HTERT RPE-1 (cell line): ENCODE data around the gene SHISA2.
"Not testable (repeated sequence)": the region's sequence is repeated elsewhere in the genome, so short reads cannot be mapped to it uniquely, and the experiment has no call there.

Experiments used
- in situ Hi-C: fragments of 300-500 bp; cut with MboI; formaldehyde crosslinking; loops from 4 replicates; pipeline ENCODE4 v1.14.3; 2020; ENCODE audit warnings: low sequenced_read_pairs

SHISA2 gene

DNA sequence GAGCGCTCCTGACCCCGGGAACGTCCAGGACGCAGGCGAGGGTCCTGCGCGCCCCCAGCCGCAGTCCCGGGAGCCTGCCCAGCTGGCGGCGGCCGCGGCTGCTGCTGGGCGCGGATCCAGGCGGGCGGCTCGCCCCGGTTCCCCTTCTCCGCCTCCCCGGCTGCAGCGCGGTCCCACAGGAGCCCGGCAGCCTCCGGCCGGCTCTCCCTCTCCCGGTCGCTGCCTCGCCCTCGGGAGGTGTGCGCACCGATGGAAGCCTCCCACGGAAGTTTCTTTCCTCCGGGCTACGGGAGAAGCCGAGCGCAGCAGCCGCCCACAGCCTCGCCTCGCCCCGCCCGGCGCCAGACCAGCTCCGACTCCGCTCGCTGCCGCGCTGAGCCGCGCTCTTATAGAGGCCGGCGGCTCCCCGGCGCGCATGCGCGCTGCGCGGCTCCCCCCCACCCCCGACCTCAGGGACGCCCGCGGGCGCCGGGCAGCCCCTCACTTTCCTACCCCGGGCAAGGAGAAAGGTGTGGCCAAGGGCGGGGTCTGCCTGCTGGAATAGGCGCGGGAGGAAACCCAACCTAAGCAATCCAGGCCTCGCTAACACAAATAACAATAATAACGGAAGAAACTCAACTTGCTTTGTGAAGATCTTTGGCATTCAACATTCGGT lies at the start of gene SHISA2:
Gene SHISA2, minus strand, starts transcription at position 360 of the 655 bp plus-strand sequence. CDS start 1,041 bp downstream, outside the sequence.
- in situ Hi-C loops: no loop called here

DNA sequence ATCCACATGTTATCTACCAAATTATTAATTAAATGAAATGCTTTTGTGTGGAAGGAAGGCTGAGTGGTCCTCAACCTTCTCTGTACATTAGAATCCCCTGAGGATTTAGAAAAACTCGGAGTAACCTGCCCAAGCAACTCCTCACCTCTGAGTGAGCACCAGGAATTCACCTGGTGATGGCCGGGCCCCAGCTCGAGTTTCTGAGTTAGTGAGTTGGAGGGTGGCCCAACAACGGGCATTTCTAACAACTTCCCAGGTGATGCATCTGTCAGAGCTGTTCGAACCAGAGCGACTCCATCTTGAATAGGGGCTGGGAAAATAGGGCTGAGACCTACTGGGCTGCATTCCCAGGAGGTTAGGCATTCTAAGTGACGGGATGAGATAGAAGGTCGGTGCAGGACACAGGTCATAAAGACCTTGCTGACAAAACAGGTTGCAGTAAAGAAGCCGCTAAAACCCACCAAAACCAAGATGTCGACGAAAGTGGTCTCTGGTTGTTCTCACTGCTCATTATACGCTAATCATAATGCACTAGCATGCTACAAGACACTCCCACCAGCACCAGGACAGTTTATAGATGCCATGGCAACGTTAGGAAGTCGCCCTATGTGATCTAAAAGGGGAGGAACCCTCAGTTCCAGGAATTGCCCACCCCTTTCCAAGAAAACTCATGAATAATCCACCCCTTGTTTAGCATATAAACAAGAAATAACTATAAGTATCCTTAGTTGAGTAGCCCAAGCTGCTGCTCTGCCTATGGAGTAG lies 44.2 kb upstream of the SHISA2 start:
- in situ Hi-C loops: no loop called here

DNA sequence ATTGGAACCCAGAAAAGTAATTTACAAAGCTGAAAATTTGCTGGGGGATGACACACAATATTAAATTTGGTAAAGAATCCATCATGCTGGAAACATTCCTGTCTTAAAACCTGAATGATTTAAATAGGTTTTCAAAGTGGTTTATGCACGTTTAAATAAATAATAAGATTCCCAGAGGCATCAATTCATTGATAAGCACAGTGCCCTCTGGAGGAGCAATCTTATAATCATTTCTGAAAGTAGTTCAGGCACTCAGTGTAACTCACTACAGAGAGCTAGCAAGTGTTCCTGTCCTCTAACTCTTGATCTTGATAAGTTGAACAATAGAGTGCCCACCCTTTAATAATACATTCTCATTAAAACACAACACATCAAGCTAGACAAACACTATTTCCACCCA lies 43.5 kb upstream of the SHISA2 start:
- in situ Hi-C loops: no loop called here

DNA sequence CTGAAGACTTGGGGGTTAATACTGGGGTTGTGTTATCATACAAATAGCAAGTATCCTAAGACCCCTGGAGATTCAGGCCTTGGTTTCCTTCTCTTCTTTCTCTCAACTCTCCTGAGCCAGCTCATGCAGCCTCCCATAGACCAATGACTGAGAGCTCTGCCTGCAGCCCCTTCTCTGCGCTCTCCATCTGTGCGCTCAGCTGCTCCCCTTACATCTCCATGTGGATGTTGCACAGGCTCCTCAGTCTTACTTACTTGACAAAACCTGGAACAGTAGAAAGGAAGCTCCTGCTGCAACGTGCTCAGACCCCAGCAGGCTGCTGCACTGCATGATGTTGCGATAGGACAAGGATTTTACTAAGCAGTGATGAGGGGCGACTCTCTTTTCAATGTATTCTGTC lies 25.0 kb upstream of the SHISA2 start:
- in situ Hi-C loops: not testable (repeated sequence)

DNA sequence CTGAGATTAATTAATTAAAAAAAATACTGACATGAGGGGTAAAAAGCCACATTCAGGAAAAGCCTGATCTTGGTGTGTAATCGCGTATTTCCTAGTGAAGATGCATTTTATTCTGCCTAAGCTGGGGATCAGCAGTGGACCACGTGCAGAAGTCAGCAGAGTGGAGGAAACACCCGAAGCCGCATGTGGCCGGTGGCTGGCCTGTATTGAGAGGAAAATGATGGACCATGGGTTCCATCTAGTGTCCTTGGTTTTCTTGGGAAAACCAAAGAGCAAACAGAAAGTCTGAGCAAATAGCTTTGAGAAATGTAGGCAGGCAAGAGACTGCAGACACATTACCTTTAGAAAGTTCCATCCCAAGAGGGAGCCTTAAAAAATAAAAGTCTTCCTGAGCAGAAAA lies 23.7 kb upstream of the SHISA2 start:
- in situ Hi-C loops: no loop called here

DNA sequence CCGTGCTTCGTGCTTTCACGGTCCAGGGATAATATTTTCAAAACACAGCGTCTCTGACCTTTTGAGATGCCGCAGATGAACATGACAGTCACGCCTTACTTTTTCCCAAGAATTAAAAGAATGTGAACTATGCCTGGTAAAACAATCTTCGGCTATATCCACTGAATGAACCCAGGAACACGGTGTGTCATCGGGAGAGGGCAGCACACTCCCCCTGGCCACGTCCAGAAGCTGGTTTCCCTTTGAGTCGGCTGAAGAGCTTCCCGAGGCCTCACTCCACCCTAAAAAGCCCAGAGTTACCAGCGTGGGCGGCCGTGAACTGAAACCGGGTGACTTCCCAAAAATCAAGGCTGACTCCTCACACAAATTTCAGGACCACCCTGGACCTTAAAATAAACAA lies 22.9 kb upstream of the SHISA2 start:
- in situ Hi-C loops: no loop called here

DNA sequence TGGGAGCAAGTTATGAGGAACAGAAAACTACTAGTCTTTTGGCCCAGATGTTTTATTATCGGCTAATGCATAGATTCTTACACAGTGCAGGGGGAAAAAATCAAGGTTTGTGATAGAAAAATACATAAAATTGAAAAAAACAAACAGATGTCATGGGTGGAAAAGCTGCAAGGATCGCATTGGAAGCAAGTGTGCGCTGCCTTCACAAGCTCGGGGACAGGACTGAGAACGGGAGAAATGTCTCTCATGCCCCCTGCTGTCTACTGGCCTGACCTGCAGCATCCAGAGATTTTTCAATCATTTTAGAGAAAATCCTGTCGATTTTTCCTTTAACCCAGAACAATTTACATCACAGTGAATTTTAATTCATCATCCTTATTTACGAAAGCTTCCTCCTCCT lies 20.5 kb upstream of the SHISA2 start:
- in situ Hi-C loops: not testable (repeated sequence)

DNA sequence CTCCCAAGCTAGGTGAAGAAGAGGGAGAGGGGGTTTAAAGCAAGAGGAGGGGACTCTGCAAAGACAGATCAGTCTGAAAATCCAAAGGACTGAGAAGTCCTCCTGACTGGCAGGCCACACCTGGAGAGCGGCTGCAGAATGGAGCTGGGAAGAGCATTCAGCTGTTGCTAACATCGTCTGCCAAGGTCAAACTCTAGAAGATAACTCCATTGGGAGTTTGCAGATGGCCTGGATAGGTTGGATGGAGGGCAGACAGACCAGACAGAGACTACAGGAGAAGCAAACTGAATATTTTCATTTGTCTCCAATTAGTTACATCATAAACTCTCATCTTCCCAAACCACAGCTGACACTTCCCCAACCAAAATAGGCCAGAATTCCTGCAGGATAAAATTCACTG lies 19.9 kb upstream of the SHISA2 start:
- in situ Hi-C loops: no loop called here

DNA sequence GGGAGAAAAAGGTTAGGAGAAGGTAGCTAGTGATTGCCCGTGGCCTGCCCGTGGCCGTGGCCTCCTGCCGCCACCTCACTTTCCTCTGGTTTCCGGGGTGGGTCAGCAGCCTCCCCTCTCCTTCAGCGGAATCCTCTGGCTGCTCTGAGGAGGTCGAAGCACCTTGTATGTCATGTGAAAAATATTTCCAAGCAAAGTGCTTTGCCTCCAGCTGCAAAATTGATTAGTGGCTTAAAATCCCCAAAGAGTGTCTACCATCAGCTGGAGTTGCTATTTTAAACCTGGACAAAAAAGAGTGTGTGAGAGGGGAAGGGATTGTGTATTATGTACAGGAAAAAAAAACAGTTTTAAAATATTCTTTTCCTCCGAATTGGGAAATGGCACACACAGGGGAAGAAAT lies 17.8 kb upstream of the SHISA2 start:
- in situ Hi-C loops: not testable (repeated sequence)

DNA sequence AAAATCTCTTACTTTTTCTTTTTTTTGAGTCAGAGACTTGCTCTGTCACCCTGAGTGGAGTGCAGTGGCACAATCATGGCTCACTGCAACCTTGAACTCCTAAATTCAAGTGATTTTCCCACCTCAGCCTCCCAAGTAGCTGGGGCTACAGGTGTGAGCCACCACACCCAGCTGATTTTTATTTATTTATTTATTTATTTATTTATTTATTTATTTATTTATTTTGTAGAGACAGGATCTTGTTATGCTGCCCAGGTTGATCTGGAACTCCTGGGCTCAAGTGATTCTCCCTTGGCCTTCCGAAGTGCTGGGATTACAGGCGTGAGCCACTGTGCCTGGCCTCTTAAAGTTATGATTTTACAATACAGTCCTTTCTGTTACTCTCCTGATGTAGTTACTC lies 16.6 kb upstream of the SHISA2 start:
- in situ Hi-C loops: not testable (repeated sequence)

DNA sequence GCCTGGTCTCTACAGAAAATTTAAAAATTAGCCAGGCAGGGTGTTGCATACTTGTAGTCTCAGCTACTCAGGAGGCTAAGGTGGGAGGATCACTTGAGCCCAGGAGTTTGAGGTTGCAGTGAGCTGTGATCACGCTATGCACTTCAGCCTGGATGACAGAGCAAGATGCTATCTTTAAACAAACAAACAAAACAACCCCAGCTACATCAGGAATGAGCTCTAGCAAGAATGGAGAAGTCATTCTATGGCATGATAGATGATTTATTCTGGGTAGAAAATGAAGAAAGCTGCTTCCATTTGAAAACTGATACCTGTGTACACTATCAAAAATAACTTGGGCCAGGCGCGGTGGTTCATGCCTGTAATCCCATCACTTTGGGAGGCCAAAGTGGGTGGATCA lies 15.8 kb upstream of the SHISA2 start:
- in situ Hi-C loops: no loop called here

DNA sequence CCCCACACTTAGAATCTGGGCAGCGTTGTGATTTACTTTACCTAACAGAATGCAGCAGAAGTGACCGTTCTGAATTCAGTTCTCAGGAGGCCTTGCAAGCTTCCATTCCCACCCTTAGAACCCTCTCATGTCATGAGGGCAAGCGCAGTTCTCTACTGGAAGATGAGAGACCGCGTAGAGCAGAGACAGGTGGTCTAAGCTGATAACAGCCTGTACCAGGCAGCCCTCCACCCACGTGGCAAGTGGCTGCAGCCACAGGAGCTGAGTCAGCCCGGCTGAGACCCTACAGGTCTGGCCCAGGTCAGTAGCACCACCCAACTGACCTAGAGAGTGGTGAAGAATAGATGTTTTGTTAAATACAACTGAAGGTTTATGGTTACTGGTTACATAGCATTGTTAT lies 14.7 kb upstream of the SHISA2 start:
- in situ Hi-C loops: not testable (repeated sequence)

DNA sequence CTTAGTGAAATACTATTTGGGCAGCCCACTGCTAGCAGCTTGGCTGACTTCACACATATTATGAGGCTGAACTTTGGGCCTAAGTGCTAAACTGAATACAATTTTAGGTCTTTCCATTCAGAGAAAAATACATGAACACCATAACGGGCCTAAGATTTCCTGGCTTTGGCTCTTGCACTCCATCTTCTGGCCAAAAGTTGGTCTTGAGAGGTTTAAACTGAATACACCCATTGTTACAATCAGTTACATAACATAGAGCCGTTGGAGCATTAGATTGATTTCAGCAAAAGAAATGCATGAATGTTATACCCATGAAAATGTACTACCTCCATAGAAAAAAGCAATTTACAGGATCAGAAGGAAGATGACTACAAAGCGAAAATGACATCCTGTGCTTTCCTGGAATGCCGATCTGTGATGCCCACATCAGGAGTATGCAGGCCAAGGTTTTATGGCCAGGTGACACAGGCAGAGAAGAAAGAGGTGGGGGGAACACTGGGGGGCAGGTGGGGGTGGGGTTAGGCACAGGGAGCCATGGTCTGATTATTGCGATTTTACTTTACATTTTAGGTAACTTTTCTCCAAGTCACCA lies 11.1 kb upstream of the SHISA2 start:
- in situ Hi-C loops: no loop called here

DNA sequence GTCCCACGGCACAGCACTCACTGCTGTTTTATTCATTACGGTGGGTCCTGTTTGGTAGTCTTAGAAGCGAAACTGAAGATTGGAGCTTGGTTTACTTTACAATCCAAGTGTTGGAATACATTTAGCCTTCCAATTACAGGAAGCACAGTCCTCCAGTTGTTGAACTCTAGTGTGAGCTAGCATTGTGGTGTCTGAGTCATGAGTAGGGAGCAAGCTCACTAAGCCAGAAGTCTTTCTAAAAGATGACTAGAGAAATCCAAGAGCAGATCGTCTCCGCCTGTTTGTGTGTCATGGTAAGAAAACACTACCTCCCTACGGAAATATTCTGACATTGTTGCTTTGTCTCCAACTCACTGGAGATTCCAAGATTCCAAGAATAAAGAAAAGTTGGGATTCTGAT lies 10.1 kb upstream of the SHISA2 start:
- in situ Hi-C loops: no loop called here

DNA sequence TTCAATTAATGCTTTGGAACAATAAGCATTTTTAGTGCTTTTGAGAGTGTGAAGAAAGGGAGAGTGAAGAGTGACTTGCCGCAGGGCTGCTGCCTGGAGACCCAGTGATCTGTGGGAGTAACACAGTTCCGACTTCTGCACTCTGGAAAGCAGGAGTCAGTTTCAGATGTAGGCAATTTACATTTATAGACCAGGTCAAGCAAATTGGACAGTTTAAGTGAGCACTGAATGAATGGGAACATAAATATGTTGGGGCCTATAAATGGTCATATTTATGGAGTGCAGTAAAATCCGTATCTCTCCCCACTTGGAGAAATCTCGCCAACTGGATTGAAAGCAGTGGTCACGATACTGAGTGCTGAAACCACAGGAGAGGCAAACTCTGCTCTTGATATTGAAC lies 9.4 kb upstream of the SHISA2 start:
- in situ Hi-C loops: no loop called here

DNA sequence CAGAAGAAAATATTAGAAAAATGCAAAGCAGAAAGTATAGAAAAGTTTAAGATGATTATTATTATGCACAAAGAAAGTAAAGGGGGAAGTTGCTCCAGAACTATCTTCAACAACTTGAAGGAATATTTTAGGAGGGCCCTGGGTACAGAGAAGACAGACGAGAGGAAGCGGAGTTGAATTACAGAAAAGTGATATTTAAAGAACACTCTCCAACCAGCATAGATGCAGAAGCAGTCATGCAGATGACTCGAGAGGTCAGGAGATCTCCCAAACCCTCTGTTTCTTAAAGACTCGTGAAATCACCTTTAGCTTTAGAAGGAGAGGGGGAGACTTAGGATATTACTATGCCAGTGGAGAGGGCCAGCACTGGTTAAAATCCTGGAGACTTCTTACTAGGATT lies 8.5 kb upstream of the SHISA2 start:
- in situ Hi-C loops: no loop called here

DNA sequence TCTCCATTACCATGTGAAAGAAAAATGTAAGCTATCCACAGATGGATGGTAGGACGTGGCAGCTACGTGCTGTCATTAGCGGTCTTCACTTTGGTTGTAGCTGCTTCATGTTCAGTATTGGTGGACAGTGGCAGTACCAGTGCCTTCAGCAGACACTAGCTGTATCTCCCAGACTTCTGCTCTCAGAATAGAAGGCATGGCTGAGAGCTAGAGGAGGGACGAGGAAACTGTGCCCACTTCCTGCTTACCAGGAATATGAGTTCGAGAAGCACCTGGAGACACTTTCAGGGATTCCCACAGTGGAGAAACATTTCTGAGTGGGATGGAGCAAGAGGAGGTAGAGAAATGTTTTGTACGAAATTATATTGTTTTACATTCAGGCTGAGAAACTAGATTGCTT lies 6.9 kb upstream of the SHISA2 start:
- in situ Hi-C loops: no loop called here

DNA sequence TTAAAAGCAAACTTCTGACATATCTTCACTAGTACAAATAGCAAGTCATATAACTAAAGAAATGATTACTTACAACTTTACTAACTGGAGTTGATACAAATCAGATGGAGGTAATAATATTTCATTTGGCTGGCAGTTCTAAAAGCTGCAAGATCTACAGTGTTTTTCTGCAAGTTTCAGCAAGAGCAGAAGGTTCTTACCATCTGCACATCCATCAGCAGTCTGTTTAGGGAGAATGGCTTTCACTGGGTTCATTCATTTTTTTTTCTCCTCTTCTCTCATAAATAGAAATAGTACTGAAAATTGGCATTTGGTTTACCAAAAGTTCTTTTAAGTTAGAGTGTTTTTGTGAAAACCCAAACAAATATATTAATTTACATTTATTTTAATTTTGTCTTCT lies 3.1 kb upstream of the SHISA2 start:
- in situ Hi-C loops: no loop called here

DNA sequence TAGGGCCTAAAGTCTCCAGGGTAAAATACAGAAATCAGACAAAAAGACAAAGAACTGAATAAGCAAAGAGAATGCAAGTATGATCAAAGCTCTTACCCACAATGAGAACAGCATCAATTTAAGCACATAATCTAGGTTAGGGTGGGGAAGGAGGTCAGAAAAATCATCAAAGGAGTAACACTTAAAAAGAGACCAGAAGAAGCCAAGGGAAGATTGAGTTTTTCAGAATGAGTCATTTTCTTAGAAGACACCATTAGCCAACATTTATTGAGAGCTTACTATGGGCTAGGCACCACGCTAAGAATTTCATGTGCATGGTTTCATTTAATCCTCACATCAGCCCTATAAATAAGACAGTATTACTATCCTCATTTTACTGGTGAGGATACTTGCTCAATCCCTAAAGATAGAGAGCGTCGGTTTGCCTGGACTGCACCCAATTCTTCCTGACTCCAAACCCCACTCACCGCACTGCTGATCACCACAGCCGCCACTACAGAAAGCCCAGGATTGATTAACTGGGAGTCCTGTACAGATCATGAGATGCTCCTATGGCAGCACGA lies 1.7 kb upstream of the SHISA2 start:
- in situ Hi-C loops: no loop called here

DNA sequence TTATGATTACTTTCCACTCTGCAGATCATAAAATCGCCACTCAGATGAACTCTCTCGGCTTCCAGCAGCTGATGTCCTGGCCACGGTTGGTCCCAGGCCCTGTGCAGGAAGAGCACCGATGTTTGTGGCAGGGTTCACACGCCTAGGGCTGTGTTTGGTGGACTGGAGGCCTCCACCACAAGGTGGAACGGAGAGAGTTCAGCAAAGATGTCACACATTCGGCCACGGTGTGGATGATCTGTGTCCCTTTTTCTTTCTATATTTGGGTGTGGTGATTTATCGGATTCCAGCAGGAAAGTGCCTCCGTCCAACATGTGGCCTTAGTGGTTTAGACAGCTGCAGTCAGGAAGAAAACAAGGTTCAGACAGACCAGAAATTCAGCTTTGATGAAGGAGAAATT lies 521 bp upstream of the SHISA2 start:
- in situ Hi-C loops: no loop called here

DNA sequence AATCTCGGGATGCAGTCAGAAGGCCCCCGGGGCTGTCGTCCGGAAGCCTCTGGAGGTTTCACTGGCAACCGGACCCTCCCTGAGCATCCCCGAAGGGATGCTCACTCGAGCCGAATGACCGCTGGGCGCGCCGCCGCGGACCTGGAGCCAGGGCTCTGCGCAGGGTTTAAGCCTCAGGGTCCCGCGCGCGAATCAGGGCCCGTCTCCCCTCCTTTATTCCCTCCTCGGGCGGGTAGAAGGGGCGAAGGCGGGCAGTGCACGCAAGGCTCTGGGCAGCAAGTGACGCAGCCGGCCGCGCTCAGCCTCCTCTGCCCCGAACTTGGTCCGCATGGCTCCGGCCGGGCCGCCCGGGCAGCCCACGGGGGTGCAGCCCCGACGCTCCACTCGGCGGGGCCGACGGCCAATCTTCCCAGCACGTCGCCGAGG lies 572 bp downstream of the SHISA2 start:
- in situ Hi-C loops: no loop called here
